HG02798 (cell line): ENCODE results near the gene SYCN.
"Not testable (repeated sequence)": the region's sequence is repeated elsewhere in the genome, so short reads cannot be mapped to it uniquely, and the experiment has no call there.

Experiments used
- ATAC-seq: cut with Tn5 transposase; IDR thresholded peaks from one replicate; pipeline ENCODE4 v1.9.1; 2021; ENCODE audit warnings: mild to moderate bottlenecking; ENCODE audit not compliant: unreplicated experiment, poor library complexity

The SYCN gene

GRCh38 chr19:39230096-39230764, 26.2 kb upstream of the SYCN start:
- ATAC-seq, result no peak

- no peak for ATAC-seq
Observed at GRCh38 chr19:39224910-39225309, 20.8 kb upstream of the SYCN start.

DNA sequence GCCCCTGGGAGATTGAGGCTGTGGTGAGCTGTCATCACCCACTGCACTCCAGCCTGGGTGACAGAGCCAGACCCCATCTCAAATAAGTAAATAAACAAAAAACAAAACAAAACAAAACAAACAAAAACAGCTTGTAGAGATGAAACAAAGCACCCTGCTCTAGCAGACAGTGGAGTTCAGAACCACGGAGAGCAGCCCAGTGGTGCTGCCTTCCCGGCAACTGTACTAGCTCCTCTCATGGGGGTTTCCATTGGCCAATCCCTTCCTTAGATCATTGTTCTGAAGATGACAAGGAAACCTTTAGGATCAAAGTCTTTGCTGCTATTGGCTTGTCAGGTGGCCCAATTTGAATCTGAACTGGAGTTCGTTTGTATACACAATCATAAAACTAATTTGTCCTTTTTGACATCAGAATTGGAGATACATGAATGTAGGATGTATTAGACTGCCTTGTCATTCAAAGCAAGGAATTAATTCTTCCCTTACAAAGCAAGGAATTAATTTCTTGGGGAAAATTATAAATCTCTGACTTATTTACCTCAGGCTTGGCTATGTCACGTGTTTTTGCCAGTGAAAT, 19.7 kb upstream of the SYCN start:
- no peak for ATAC-seq

DNA sequence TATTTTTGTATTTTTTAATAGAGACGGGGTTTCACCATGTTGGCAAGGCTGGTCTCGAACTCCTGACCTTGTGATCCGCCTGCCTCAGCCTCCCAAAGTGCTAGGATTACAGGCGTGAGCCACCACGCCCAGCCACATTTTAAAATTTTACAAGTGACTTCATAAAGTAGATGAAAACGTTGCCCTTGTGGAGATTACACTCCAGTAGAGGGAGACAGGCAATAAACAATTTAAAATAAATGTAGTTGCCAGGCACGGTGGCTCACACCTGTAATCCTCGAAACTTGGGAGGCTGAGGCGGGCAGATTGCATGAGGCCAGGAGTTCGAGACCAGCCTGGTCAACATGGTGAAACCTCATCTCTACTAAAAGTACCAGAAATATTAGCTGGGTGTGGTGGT, 15.0 kb upstream of the SYCN start:
- ATAC-seq, result not testable (repeated sequence)

GRCh38 chr19:39218230-39219007, 14.4 kb upstream of the SYCN start:
- no peak for ATAC-seq

DNA sequence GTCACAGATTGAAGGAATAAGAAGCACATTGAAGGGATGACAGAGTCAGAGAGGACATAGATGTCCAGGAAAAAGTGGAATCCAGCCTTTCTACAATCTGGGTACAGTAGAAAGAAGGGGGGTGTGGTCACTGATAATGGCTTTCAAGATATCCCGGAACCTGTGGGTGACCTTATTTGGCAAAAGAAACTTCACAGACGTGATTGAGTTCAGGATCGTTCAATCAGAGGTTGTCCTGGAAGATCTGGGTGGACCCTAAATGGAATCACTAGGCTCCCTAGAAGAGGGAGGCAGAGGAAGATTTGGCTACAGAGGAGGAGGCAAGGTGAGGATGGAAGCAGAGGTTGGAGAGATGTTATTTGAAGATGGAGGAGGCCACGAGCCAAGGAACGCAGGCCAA, 13.0 kb upstream of the SYCN start:
- ATAC-seq, result no peak

- not testable (repeated sequence) for ATAC-seq
Observed at GRCh38 chr19:39215323-39215722, 11.3 kb upstream of the SYCN start.

GRCh38 chr19:39212375-39212742, 8.3 kb upstream of the SYCN start:
- no peak for ATAC-seq

DNA sequence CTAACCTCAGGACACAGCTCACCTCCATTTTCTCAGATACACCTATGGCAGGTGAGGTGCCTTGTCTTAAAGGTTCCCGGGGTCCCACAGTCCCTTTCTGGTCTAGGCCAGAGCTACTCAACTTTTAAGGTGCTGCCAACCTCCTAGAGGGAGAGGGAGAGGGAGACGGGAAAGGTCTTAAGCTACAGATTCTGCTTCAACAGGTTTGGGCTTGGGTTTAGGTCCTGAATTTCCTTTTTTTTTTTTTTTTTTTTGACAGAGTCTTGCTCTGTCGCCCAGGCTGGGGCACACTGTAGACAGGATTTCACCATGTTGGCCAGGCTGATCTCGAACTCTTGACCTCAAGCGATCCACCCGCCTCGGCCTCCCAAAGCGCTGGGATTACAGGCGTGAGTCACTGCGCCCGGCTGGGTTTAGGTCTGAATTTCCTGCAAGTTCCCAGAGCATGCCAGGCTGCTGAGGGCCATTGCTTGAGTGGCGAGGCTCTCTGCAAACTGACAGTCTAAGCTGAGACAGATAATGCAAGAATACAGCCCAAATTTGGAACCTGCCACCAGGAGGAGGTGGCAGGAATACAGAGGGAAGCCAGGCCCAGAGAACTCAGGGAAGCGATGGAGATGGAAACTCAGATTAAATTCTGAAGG, 7.8 kb upstream of the SYCN start:
- ATAC-seq, result no peak

- no peak for ATAC-seq
Observed at GRCh38 chr19:39209196-39209595, 5.1 kb upstream of the SYCN start.

DNA sequence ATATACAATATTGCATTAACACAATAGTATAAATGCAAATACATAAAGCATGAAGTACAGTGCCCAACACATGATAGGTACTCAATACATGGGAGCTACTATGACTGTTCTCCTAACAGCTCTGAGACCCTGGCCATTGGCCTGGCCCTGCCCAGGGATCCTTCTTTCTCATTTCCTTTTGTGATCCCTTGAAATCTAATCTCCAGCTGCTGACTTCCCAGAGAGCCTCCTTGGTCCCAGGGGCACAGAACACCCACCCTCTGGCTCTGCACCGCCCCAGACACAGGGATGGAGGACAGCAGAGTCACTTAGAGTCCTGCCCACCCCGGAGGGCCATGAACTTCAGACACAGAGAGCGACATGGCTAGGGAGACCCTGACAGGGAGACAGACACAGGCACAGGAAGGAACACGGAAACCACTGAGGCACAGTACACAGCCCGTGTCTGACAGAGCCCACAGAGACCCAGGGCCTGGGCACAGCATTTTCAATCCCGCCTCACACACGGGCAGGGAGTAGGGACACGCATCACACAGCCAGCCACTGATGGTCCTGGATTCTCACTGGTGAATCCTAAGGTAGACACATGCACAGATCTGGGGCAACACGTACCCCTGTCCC, 4.2 kb upstream of the SYCN start:
- no peak for ATAC-seq

GRCh38 chr19:39207293-39207836, 3.3 kb upstream of the SYCN start:
- no peak for ATAC-seq

- ATAC-seq, result no peak
Observed at GRCh38 chr19:39206122-39206521, 2.1 kb upstream of the SYCN start.

- ATAC-seq, result no peak
Observed at GRCh38 chr19:39205449-39205764, 1.3 kb upstream of the SYCN start.

- ATAC-seq, result no peak
Observed at GRCh38 chr19:39202998-39203355, 1.1 kb downstream of the SYCN start.

GRCh38 chr19:39200803-39201115, 3.3 kb downstream of the SYCN start:
- ATAC-seq, result no peak

- no peak for ATAC-seq
Observed at GRCh38 chr19:39200066-39200802, 3.8 kb downstream of the SYCN start.

DNA sequence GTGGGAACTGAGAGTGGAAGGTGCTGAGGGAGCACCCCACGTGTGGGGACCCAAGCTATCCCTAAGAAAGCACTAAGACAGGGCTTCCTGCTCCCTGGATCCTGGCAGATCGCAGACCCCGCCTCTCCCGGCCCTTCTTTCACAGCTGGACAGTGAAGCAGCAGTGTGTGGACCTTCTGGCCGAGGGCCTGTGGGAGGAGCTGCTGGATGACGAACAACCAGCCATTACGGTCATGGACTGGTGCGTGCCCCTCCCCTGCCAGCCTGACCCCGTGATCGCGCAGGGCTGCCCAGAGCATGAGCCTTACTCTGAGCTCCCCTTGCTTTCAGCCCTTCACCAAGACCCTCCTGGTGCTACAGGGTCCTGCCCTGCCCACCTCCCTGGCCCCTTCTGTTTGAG, 5.0 kb downstream of the SYCN start:
- no peak for ATAC-seq

- ATAC-seq, result no peak
Observed at GRCh38 chr19:39197808-39198207, 6.3 kb downstream of the SYCN start.

- ATAC-seq, result no peak
Observed at GRCh38 chr19:39196860-39197562, 7.1 kb downstream of the SYCN start, which contains the start of gene NCCRP1. Gene NCCRP1, plus strand, starts transcription at chr19:39196964. Its CDS starts 19 bp downstream, at chr19:39196983.
